HG02840 (cell line): ENCODE results near the gene HSD17B2.
"Not testable (repeated sequence)": the region's sequence is repeated elsewhere in the genome, so short reads cannot be mapped to it uniquely, and the experiment has no call there.

ENCODE experiments used
- ATAC-seq: cut with Tn5 transposase; IDR thresholded peaks from one replicate; pipeline ENCODE4 v1.9.1; 2021; ENCODE audit warnings: mild to moderate bottlenecking, moderate library complexity, moderate number of reproducible peaks; ENCODE audit not compliant: unreplicated experiment, low FRiP score

HSD17B2 gene

GRCh38 chr16:82034981-82035612 lies at the start of gene HSD17B2:
HSD17B2 (plus strand) TSS chr16:82035253; CDS start chr16:82035425, 172 bp downstream.
- no peak for ATAC-seq

GRCh38 chr16:81987121-81987520 lies 47.9 kb upstream of the HSD17B2 start:
- no peak for ATAC-seq

GRCh38 chr16:81987706-81988105 lies 47.3 kb upstream of the HSD17B2 start:
- no peak for ATAC-seq

GRCh38 chr16:81992859-81993258 lies 42.2 kb upstream of the HSD17B2 start:
- no peak for ATAC-seq

GRCh38 chr16:81994485-81994884 lies 40.6 kb upstream of the HSD17B2 start:
- ATAC-seq: no peak

GRCh38 chr16:81995651-81996050 lies 39.4 kb upstream of the HSD17B2 start:
- ATAC-seq: no peak

GRCh38 chr16:81996664-81997509 lies 38.2 kb upstream of the HSD17B2 start:
- no peak for ATAC-seq

GRCh38 chr16:81997738-81998137 lies 37.3 kb upstream of the HSD17B2 start:
- ATAC-seq: no peak

GRCh38 chr16:82002831-82003230 lies 32.2 kb upstream of the HSD17B2 start:
- ATAC-seq: no peak

- ATAC-seq: no peak
Observed at GRCh38 chr16:82004601-82005000, 30.5 kb upstream of the HSD17B2 start.

- ATAC-seq: no peak
Observed at GRCh38 chr16:82005027-82005830, 29.8 kb upstream of the HSD17B2 start.

- no peak for ATAC-seq
Observed at GRCh38 chr16:82006036-82006435, 29.0 kb upstream of the HSD17B2 start.

- ATAC-seq: no peak
Observed at GRCh38 chr16:82007189-82007588, 27.9 kb upstream of the HSD17B2 start.

- no peak for ATAC-seq
Observed at GRCh38 chr16:82008957-82009592, 26.0 kb upstream of the HSD17B2 start.

- not testable (repeated sequence) for ATAC-seq
Observed at GRCh38 chr16:82009789-82010188, 25.3 kb upstream of the HSD17B2 start.

- no peak for ATAC-seq
Observed at GRCh38 chr16:82010649-82011048, 24.4 kb upstream of the HSD17B2 start.

- peak; percentile 95 for ATAC-seq
Observed at GRCh38 chr16:82011199-82011641, 23.8 kb upstream of the HSD17B2 start, which contains the start of gene SDR42E1. SDR42E1 (minus strand) TSS chr16:82011470; CDS start chr16:82000858, 10,612 bp downstream.

GRCh38 chr16:82013139-82013538 lies 21.9 kb upstream of the HSD17B2 start:
- no peak for ATAC-seq

- ATAC-seq: no peak
Observed at GRCh38 chr16:82016263-82016662, 18.8 kb upstream of the HSD17B2 start.

GRCh38 chr16:82016964-82017363 lies 18.1 kb upstream of the HSD17B2 start:
- no peak for ATAC-seq
